IMR-90 (cell line): ENCODE results near the gene RARRES2. TPM values are rescaled to one million over a fixed set of nuclear protein-coding genes. Genes with fewer than 3 reads are reported as not detected.

Experiments
- ATAC-seq: fragments of 200-7000 bp; cut with Tn5 transposase; 2 replicates; pipeline ENCODE4 v1.9.1; 2020; ENCODE audit warnings: low read depth, mild to moderate bottlenecking, moderate library complexity
- Bru-seq: library from RNA; stranded (reverse); fragments of 400-500 nt; gene quantifications from one replicate; lab custom pipeline; 2021; lab: Mats Ljungman, UMichigan
- BruChase-seq, 2 experiments: library from RNA; stranded (reverse); fragments of 400-500 nt; gene quantifications; one replicate each; lab custom pipeline; 2021; lab: Mats Ljungman, UMichigan
- BruUV-seq: library from RNA; stranded (reverse); fragments of 400-500 nt; replicated peaks from 2 replicates; lab custom pipeline; 2021; lab: Mats Ljungman, UMichigan
- CTCF ChIA-PET: fragments of 300-600 bp; formaldehyde crosslinking; extraction: SDS; loops from one replicate; lab custom pipeline; 2021; ENCODE audit warnings: antibody characterized with exemption; lab: Yijun Ruan, JAX
- POLR2A ChIA-PET: fragments of 300-600 bp; sonication (Branson Sonifier 250); formaldehyde crosslinking; loops from one replicate; lab custom pipeline; 2022; ENCODE audit warnings: antibody characterized with exemption; ENCODE audit not compliant: unreplicated experiment; lab: Charles Lee
- DNase-seq: peaks from one replicate; pipeline ENCODE4 v3.0.0; 2013
- H2AFZ ChIP-seq: replicated peaks from 2 replicates; pipeline ENCODE3; 2013; ENCODE audit warnings: low read length, mild to moderate bottlenecking; ENCODE audit not compliant: poor library complexity
- H2AK5ac ChIP-seq: 2 replicates; pipeline ENCODE4 v1.6.1; 2013; ENCODE audit warnings: low read depth, low read length, inconsistent platforms
- H2AK9ac ChIP-seq: replicated peaks from 2 replicates; pipeline ENCODE3; 2013; ENCODE audit warnings: mild to moderate bottlenecking, low read depth, low read length, moderate library complexity; ENCODE audit not compliant: poor library complexity
- H2BK120ac ChIP-seq: 2 replicates; pipeline ENCODE4 v1.6.1; 2013; ENCODE audit warnings: low read depth, low read length, inconsistent platforms
- H2BK15ac ChIP-seq: 3 replicates; pipeline ENCODE4 v1.6.1; 2013; ENCODE audit warnings: low read depth, low read length, inconsistent platforms
- H2BK20ac ChIP-seq: 2 replicates; pipeline ENCODE4 v1.6.1; 2013; ENCODE audit warnings: low read depth, mild to moderate bottlenecking, inconsistent platforms, low read length, moderate library complexity
- H2BK5ac ChIP-seq: 2 replicates; pipeline ENCODE4 v1.6.1; 2013; ENCODE audit warnings: mild to moderate bottlenecking, low read depth, low read length, inconsistent platforms; ENCODE audit not compliant: poor library complexity, severe bottlenecking
- H3K14ac ChIP-seq: replicated peaks from 2 replicates; pipeline ENCODE4 v1.6.1; 2013; ENCODE audit warnings: low read depth, low read length, inconsistent platforms
- H3K18ac ChIP-seq: 2 replicates; pipeline ENCODE4 v1.6.1; 2013; ENCODE audit warnings: low read depth, low read length, control low read depth
- H3K23ac ChIP-seq: 2 replicates; pipeline ENCODE4 v1.6.1; 2013; ENCODE audit warnings: low read depth, low read length, inconsistent platforms
- H3K27ac ChIP-seq: 2 replicates; pipeline ENCODE4 v1.5.1; 2013; ENCODE audit warnings: mild to moderate bottlenecking, control low read depth, low read length; ENCODE audit not compliant: insufficient read depth
- H3K27me3 ChIP-seq: 2 replicates; pipeline ENCODE4 v1.6.1; 2013; ENCODE audit warnings: low read length; ENCODE audit not compliant: control insufficient read depth, insufficient read depth
- H3K36me3 ChIP-seq: 2 replicates; pipeline ENCODE4 v1.6.1; 2013; ENCODE audit warnings: low read length, mixed read lengths; ENCODE audit not compliant: control insufficient read depth, insufficient read depth
- H3K4ac ChIP-seq: 2 replicates; pipeline ENCODE4 v1.6.1; 2013; ENCODE audit warnings: low read depth, low read length, inconsistent platforms
- H3K4me1 ChIP-seq: 2 replicates; pipeline ENCODE4 v1.6.1; 2013; ENCODE audit warnings: low read length, mixed read lengths; ENCODE audit not compliant: control insufficient read depth, insufficient read depth
- H3K4me2 ChIP-seq: 2 replicates; pipeline ENCODE4 v1.6.1; 2013; ENCODE audit warnings: low read depth, mild to moderate bottlenecking, control low read depth, low read length, moderate library complexity
- H3K4me3 ChIP-seq: 2 replicates; pipeline ENCODE4 v1.5.1; 2013; ENCODE audit warnings: low read depth, mild to moderate bottlenecking, control low read depth, low read length, moderate library complexity; ENCODE audit not compliant: insufficient read depth
- H3K56ac ChIP-seq: 2 replicates; pipeline ENCODE4 v1.6.1; 2013; ENCODE audit warnings: low read length, inconsistent platforms; ENCODE audit not compliant: insufficient read depth; ENCODE audit errors: extremely low read depth
- H3K79me1 ChIP-seq, 2 experiments: 2 replicates each; pipeline ENCODE4 v1.6.1; 2013; ENCODE audit warnings: low read length in 2 of 2, inconsistent platforms in 1 of 2, low read depth in 1 of 2
- H3K9ac ChIP-seq: 2 replicates; pipeline ENCODE4 v1.6.1; 2013; ENCODE audit warnings: low read depth, low read length, control low read depth
- H3K9me1 ChIP-seq: 2 replicates; pipeline ENCODE4 v1.6.1; 2013; ENCODE audit warnings: low read length, inconsistent platforms; ENCODE audit not compliant: insufficient read depth
- H3K9me3 ChIP-seq: 2 replicates; pipeline ENCODE4 v1.6.1; 2013; ENCODE audit warnings: low read length; ENCODE audit not compliant: control insufficient read depth, insufficient read depth
- H4K20me1 ChIP-seq: 2 replicates; pipeline ENCODE4 v1.6.1; 2013; ENCODE audit warnings: low read length, inconsistent platforms; ENCODE audit not compliant: insufficient read depth
- H4K5ac ChIP-seq: 2 replicates; pipeline ENCODE4 v1.6.1; 2013; ENCODE audit warnings: mild to moderate bottlenecking, low read depth, low read length, control low read depth
- H4K8ac ChIP-seq, 2 experiments: 2 replicates each; pipeline ENCODE4 v1.6.1; 2013; ENCODE audit warnings: low read depth in 2 of 2, low read length in 2 of 2, control low read depth in 1 of 2, inconsistent platforms in 1 of 2
- H4K91ac ChIP-seq: 2 replicates; pipeline ENCODE4 v1.6.1; 2013; ENCODE audit warnings: low read depth, low read length, inconsistent platforms; ENCODE audit not compliant: insufficient read depth
- BHLHE40 ChIP-seq: fragments of 150-350 bp; IDR thresholded peaks from 2 replicates; pipeline ENCODE4 v1.6.1; 2016; ENCODE audit warnings: mild to moderate bottlenecking, low read depth, low read length
- CEBPB ChIP-seq: IDR thresholded peaks from 2 replicates; pipeline ENCODE4 v1.6.1; 2012; ENCODE audit warnings: low read depth, low read length, improper control_type of control experiment
- FOS ChIP-seq: fragments of 150-350 bp; IDR thresholded peaks from 2 replicates; pipeline ENCODE4 v1.6.1; 2016; ENCODE audit warnings: low read depth, low read length
- MAFK ChIP-seq: IDR thresholded peaks from 2 replicates; pipeline ENCODE4 v1.6.1; 2012; ENCODE audit warnings: low read depth, low read length, improper control_type of control experiment
- MAZ ChIP-seq: IDR thresholded peaks from 2 replicates; pipeline ENCODE4 v1.6.1; 2012; ENCODE audit warnings: low read depth, mild to moderate bottlenecking, low read length, improper control_type of control experiment, moderate library complexity, borderline replicate concordance
- MXI1 ChIP-seq: IDR thresholded peaks from 2 replicates; pipeline ENCODE4 v1.6.1; 2012; ENCODE audit warnings: low read depth, mild to moderate bottlenecking, low read length, moderate library complexity, borderline replicate concordance
- NFE2L2 ChIP-seq: fragments of 150-350 bp; IDR thresholded peaks from 2 replicates; pipeline ENCODE4 v1.6.1; 2016; ENCODE audit warnings: low read depth, mild to moderate bottlenecking, low read length
- POLR2A ChIP-seq: IDR thresholded peaks from 2 replicates; pipeline ENCODE4 v1.6.1; 2012; ENCODE audit warnings: mild to moderate bottlenecking, low read depth, low read length
- RAD21 ChIP-seq: IDR thresholded peaks from 2 replicates; pipeline ENCODE4 v1.6.1; 2012; ENCODE audit warnings: low read length, improper control_type of control experiment
- RCOR1 ChIP-seq: IDR thresholded peaks from 2 replicates; pipeline ENCODE4 v1.6.1; 2012; ENCODE audit warnings: mild to moderate bottlenecking, low read length, improper control_type of control experiment; ENCODE audit not compliant: insufficient replicate concordance
- RFX5 ChIP-seq: IDR thresholded peaks from 2 replicates; pipeline ENCODE4 v1.8.0; 2012; ENCODE audit warnings: low read depth, mild to moderate bottlenecking, low read length, moderate library complexity
- SMC3 ChIP-seq: fragments of 150-350 bp; IDR thresholded peaks from 2 replicates; pipeline ENCODE4 v1.6.1; 2016; ENCODE audit warnings: low read depth, mild to moderate bottlenecking, antibody characterized with exemption, low read length, moderate library complexity
- USF2 ChIP-seq: fragments of 150-350 bp; IDR thresholded peaks from 2 replicates; pipeline ENCODE4 v1.6.1; 2017; ENCODE audit warnings: mild to moderate bottlenecking, antibody characterized with exemption, low read length, low read depth
- WGBS, 2 experiments: methylation state at CpG; one replicate each; pipeline versions ENCODE4 v1.1.5 to v1.1.7; 2013; ENCODE audit warnings: missing lambda C conversion rate in 2 of 2; ENCODE audit not compliant: insufficient read length in 1 of 2; ENCODE audit errors: extremely low coverage in 2 of 2; 5-methylcytosine and 5-hydroxymethylcytosine counted together
- dilution Hi-C: fragments of 300-500 bp; cut with HindIII; formaldehyde crosslinking; loops from one replicate; pipeline ENCODE4 v1.14.3; 2018; ENCODE audit warnings: low sequenced_read_pairs; ENCODE audit not compliant: unreplicated experiment
- in situ Hi-C: fragments of 300-500 bp; cut with MboI; formaldehyde crosslinking; loops from 3 replicates; pipeline ENCODE4 v1.14.3; 2019; ENCODE audit warnings: low sequenced_read_pairs, inconsistent platforms, mixed read lengths
- intact Hi-C: fragments of 100-400 bp; cut with micrococcal nuclease; formaldehyde crosslinking; loops from 2 replicates; pipeline ENCODE4 v1.10.0; 2022
- long read RNA-seq: library from polyadenylated mRNA; unstranded; transcript quantifications from one replicate; pipeline ENCODE4 v2.0.0, GENCODE V29; 2021; ENCODE audit not compliant: unreplicated experiment
- polyA plus RNA-seq, 3 experiments: library from polyadenylated mRNA; depleted of rRNA; stranded (reverse); fragments of >200 nt; gene quantifications; 2 replicates each; pipeline ENCODE4 v1.2.3, GENCODE V29; 2012; ENCODE audit warnings: low replicate concordance in 1 of 3
- total RNA-seq: library from RNA; depleted of rRNA; stranded (reverse); fragments of >200 nt; gene quantifications from 2 replicates; pipeline ENCODE4 v1.2.3, GENCODE V29; 2012; rRNA removed

The RARRES2 gene
- total RNA-seq (not detected in 2 replicates), polyA plus RNA-seq (2012; rRNA removed) (1.4 and 1.6 TPM in 2 replicates), Bru-seq, nascent RNA (percentile 48 among the genes with signal in this experiment), BruChase-seq, experiment 1, labeled RNA remaining after a 6-hour chase (percentile 48 among the genes with signal in this experiment), BruChase-seq, experiment 2, labeled RNA remaining after a 2-hour chase (percentile 41 among the genes with signal in this experiment)
- polyA plus RNA-seq (2012; cell fraction: cytosol; rRNA removed): 1.7 and 2.1 TPM in 2 replicates
- 1.0 and 2.4 TPM in 2 replicates for polyA plus RNA-seq (2012; cell fraction: nucleus; rRNA removed; ENCODE audit: low replicate concordance)
- long read RNA-seq, transcript RARRES2-201 (6 exons, 740 nt): major isoform, 10 of 17 reads
- long read RNA-seq, partial matches to known transcripts: 3 of 17 reads
- long read RNA-seq, other reads (novel, unspliced or antisense): 0 of 17 reads

- Histone ChIP-seq H3K9me3 (peaks cover 14% of the 10 kb centered on the region), H3K36me3 (no peaks in the 10 kb centered on the region), H2BK120ac (no peak within 1 kb of the TSS), H3K4me2 (peak within 1 kb of the TSS; percentile 36; the same call in 1 of the 2 replicates), H3K79me1 (no peaks in the 10 kb centered on the region), H2BK5ac (no peak within 1 kb of the TSS), H3K18ac (no peak within 1 kb of the TSS; the same call in 1 of the 2 replicates), H3K14ac (no peak within 1 kb of the TSS), H3K9me1 (peaks cover 4% of the 10 kb centered on the region; the same call in 1 of the 2 replicates), H4K8ac (no peak within 1 kb of the TSS), H3K4ac (no peak within 1 kb of the TSS), H2AK5ac (no peak within 1 kb of the TSS), H3K23ac (no peak within 1 kb of the TSS), H3K9ac (peak within 1 kb of the TSS; percentile 40; the same call in 1 of the 2 replicates), H2BK15ac (no peak within 1 kb of the TSS), H4K91ac (no peak within 1 kb of the TSS; the same call in 1 of the 2 replicates), H3K56ac (no peak within 1 kb of the TSS), H4K20me1 (0 out of 2 replicates have a peak, but pooled peaks cover 3% of the 10 kb centered on the region), H2BK20ac (no peak within 1 kb of the TSS), H2AK9ac (no peak within 1 kb of the TSS), H3K4me3 (peak within 1 kb of the TSS; percentile 14; the same call in 1 of the 2 replicates), H3K27me3 (peaks cover 26% of the 10 kb centered on the region), H4K5ac (peak within 1 kb of the TSS; percentile 16; the same call in 1 of the 2 replicates), H2AFZ (no peak within 1 kb of the TSS), H3K4me1 (peaks cover 20% of the 10 kb centered on the region), H3K27ac (peak within 1 kb of the TSS; percentile 34; the same call in 1 of the 2 replicates)
- 16% methylated on average over 14 of the region's 49 CpGs; no CpG with 5 or more reads in 1 of the 2 experiments for WGBS, 2 experiments
- ATAC-seq (peak; percentile 13; the same call in 1 of the 2 replicates), DNase-seq (no peak)
- intact Hi-C loops (no loop called here), dilution Hi-C loops (no loop called here), in situ Hi-C loops (no loop called here)
- TF ChIP-seq FOS: no peak
- no peak for TF ChIP-seq SMC3
- TF ChIP-seq CEBPB: no peak
- TF ChIP-seq RAD21: no peak
- TF ChIP-seq RFX5: no peak
- TF ChIP-seq USF2: no peak
- TF ChIP-seq MXI1: no peak
- no peak for TF ChIP-seq MAFK
- TF ChIP-seq MAZ: no peak; the same call in 1 of the 2 replicates
- no peak for TF ChIP-seq NFE2L2
- no peak for TF ChIP-seq POLR2A
- TF ChIP-seq RCOR1: no peak
- no peak for TF ChIP-seq BHLHE40
- BruUV-seq: no TSS peak
- CTCF ChIA-PET: no interaction called here
- POLR2A ChIA-PET: no interaction called here
Observed at GRCh38 chr7:150341263-150342120, at the start of gene RARRES2. Gene RARRES2, minus strand, starts transcription at chr7:150341629. Its CDS starts 1,020 bp downstream, at chr7:150340609.
